SU-DHL-6 (cell line): Measurements from ENCODE around the gene TPO.
"Not testable (repeated sequence)": the region's sequence is repeated elsewhere in the genome, so short reads cannot be mapped to it uniquely, and the experiment has no call there.

ENCODE experiments used
- H2AFZ ChIP-seq: fragments of 200-600 bp; sonication (generic); 2 replicates; pipeline ENCODE4 v1.6.1; 2014; ENCODE audit warnings: low read depth, mild to moderate bottlenecking, moderate library complexity, mixed read lengths, antibody characterized with exemption, low read length; ENCODE audit not compliant: severe bottlenecking
- H3F3A ChIP-seq: fragments of 200-600 bp; shearing (Covaris generic); 2 replicates; pipeline ENCODE4 v1.6.0; 2016; ENCODE audit warnings: antibody characterized with exemption, mild to moderate bottlenecking; ENCODE audit not compliant: insufficient read depth
- H3K27ac ChIP-seq: fragments of 200-600 bp; sonication (generic); 2 replicates; pipeline ENCODE4 v1.5.1; 2016; ENCODE audit warnings: low read depth, mild to moderate bottlenecking, low read length, moderate library complexity, mixed read lengths
- H3K27me3 ChIP-seq: fragments of 200-600 bp; sonication (generic), shearing (Covaris generic); 2 replicates; pipeline ENCODE4 v1.6.0; 2014; ENCODE audit warnings: mild to moderate bottlenecking, low read length
- H3K36me3 ChIP-seq: fragments of 200-600 bp; sonication (generic); 2 replicates; pipeline ENCODE4 v1.6.1; 2014; ENCODE audit warnings: mild to moderate bottlenecking, low read length, mixed read lengths
- H3K4me2 ChIP-seq: fragments of 300-600, 200-600 bp; shearing (Covaris generic), sonication (generic); 2 replicates; pipeline ENCODE4 v1.6.0; 2014; ENCODE audit warnings: low read length, low read depth, mild to moderate bottlenecking; ENCODE audit not compliant: poor library complexity, severe bottlenecking
- H3K4me3 ChIP-seq: fragments of 200-600 bp; sonication (generic); 2 replicates; pipeline ENCODE4 v1.5.1; 2014; ENCODE audit warnings: antibody characterized with exemption, low read length, mild to moderate bottlenecking, mixed read lengths; ENCODE audit not compliant: insufficient read depth, poor library complexity, severe bottlenecking
- H3K79me2 ChIP-seq: fragments of 200-600 bp; sonication (generic); 2 replicates; pipeline ENCODE4 v1.6.1; 2014; ENCODE audit warnings: mild to moderate bottlenecking, low read length, moderate library complexity; ENCODE audit not compliant: insufficient read depth
- H3K9ac ChIP-seq: fragments of 200-600 bp; sonication (generic); 2 replicates; pipeline ENCODE4 v1.7.0; 2014; ENCODE audit warnings: mild to moderate bottlenecking, low read length
- H3K9me2 ChIP-seq: fragments of 200-600 bp; sonication (generic); replicated peaks from 2 replicates; pipeline ENCODE4 v1.6.1; 2014; ENCODE audit warnings: low read length; ENCODE audit not compliant: insufficient read depth
- H3K9me3 ChIP-seq: fragments of 200-600 bp; sonication (generic); 2 replicates; pipeline ENCODE4 v1.6.1; 2014; ENCODE audit warnings: low read length, mixed read lengths; ENCODE audit not compliant: insufficient read depth
- H4K20me1 ChIP-seq: fragments of 200-600 bp; sonication (generic); 2 replicates; pipeline ENCODE4 v1.6.1; 2014; ENCODE audit warnings: low read depth, mild to moderate bottlenecking, antibody characterized with exemption, low read length, moderate library complexity, mixed read lengths
- EZH2phosphoT487 ChIP-seq: fragments of 200-600 bp; sonication (generic), shearing (Covaris generic); conservative IDR thresholded peaks from 2 replicates; pipeline ENCODE4 v1.6.1; 2018; ENCODE audit warnings: mild to moderate bottlenecking, antibody characterized with exemption, low read length, moderate library complexity, mixed read lengths
- TF ChIP-seq, protein P1 (sequence below): fragments of 200-600 bp; sonication (generic); IDR thresholded peaks from one replicate; pipeline ENCODE4 v1.5.1; 2017; ENCODE audit warnings: antibody characterized with exemption, mild to moderate bottlenecking, low read length, moderate library complexity; ENCODE audit not compliant: insufficient read depth, poor library complexity, severe bottlenecking

The TPO gene

DNA sequence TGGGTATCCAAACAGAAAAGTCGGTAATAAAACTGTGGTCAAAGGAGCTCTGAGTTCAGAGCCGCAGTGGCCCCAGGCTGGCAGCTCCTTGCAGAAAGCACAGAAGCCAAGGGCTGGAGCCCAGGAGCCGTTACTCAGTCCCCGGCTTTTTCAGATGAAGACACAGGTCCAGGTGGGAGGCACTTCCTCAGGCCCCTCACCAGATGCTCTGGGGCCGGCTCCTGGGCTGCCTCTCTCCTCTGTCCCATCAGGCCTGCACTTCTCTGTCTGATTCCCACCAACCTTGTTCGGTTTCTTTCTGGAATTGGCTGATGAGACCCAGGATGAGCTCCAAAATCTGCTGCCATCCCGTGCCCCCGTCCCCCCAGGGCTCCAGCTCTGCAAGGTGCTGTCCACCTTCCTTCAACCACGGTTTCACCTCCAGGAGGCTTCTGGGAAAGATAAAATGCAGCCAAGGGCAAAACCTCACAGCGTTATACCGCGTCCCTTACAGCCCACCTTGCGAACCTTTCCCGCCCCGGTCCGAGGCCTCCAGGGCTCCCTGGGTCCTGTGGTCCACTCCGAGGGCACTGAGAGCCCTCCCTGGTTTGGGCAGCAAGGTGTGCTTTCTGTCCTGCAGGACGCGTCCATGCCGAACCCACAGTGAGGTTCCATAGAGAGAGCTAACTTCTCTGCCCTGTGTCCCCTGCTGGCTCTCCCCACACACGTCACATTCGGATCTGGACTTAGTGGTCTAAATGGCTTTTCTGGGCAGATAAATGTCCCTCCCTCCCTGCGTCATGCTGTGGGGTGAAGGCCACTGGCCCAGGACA, 102.9 kb downstream of the TPO start:
- H3K36me3 ChIP-seq, result no peaks in the 10 kb centered on the region
- no peaks in the 10 kb centered on the region for H3K79me2 ChIP-seq
- no peak overlapping the region for H3K9ac ChIP-seq
- no peak overlapping the region for H3K4me3 ChIP-seq
- no peaks in the 10 kb centered on the region for H3K9me3 ChIP-seq
- no peaks in the 10 kb centered on the region for H3K27me3 ChIP-seq
- no peak for TF ChIP-seq EZH2phosphoT487
- TF ChIP-seq, protein P1, sequence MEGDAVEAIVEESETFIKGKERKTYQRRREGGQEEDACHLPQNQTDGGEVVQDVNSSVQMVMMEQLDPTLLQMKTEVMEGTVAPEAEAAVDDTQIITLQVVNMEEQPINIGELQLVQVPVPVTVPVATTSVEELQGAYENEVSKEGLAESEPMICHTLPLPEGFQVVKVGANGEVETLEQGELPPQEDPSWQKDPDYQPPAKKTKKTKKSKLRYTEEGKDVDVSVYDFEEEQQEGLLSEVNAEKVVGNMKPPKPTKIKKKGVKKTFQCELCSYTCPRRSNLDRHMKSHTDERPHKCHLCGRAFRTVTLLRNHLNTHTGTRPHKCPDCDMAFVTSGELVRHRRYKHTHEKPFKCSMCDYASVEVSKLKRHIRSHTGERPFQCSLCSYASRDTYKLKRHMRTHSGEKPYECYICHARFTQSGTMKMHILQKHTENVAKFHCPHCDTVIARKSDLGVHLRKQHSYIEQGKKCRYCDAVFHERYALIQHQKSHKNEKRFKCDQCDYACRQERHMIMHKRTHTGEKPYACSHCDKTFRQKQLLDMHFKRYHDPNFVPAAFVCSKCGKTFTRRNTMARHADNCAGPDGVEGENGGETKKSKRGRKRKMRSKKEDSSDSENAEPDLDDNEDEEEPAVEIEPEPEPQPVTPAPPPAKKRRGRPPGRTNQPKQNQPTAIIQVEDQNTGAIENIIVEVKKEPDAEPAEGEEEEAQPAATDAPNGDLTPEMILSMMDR, result no peak
- H4K20me1 ChIP-seq, result no peaks in the 10 kb centered on the region
- H3K9me2 ChIP-seq, result no peaks in the 10 kb centered on the region
- H3F3A ChIP-seq, result no peaks in the 10 kb centered on the region
- H3K27ac ChIP-seq, result no peak overlapping the region
- H3K4me2 ChIP-seq, result no peak overlapping the region
- H2AFZ ChIP-seq, result no peak overlapping the region

GRCh38 chr2:1516798-1517060, 103.5 kb downstream of the TPO start:
- Histone ChIP-seq H3K36me3 (no peaks in the 10 kb centered on the region), H2AFZ (no peak overlapping the region), H4K20me1 (no peaks in the 10 kb centered on the region), H3K9me2 (no peaks in the 10 kb centered on the region), H3K9me3 (no peaks in the 10 kb centered on the region), H3K4me2 (no peak overlapping the region), H3K27me3 (no peaks in the 10 kb centered on the region), H3K9ac (no peak overlapping the region), H3K79me2 (no peaks in the 10 kb centered on the region), H3F3A (no peaks in the 10 kb centered on the region), H3K4me3 (no peak overlapping the region), H3K27ac (no peak overlapping the region)
- TF ChIP-seq, protein P1, result no peak
- no peak for TF ChIP-seq EZH2phosphoT487

DNA sequence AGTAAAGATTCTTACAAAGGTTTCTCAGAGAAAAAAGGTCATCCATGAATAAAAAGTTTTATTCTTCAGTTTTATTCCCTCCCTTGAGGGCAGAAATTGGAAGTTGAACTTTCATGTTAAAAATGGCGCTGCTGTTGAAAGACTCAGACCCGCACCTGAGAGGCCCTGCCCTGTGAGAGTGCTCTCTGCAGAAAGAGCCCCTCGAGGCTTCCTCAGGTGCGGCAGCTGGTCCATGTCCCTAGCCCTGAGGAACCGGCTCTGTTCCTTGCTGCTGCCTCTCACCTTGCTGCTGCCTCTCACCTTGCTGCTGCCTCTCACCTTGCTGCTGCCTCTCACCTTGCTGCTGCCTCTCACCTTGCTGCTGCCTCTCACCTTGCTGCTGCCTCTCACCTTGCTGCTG, 104.0 kb downstream of the TPO start:
- H2AFZ ChIP-seq, H3K9ac ChIP-seq, H3F3A ChIP-seq, H3K4me2 ChIP-seq, H3K27me3 ChIP-seq, H3K4me3 ChIP-seq, H3K9me3 ChIP-seq, H3K27ac ChIP-seq, H3K79me2 ChIP-seq, H4K20me1 ChIP-seq, H3K9me2 ChIP-seq, H3K36me3 ChIP-seq: not testable (repeated sequence)

GRCh38 chr2:1517786-1518185, 104.5 kb downstream of the TPO start:
- Histone ChIP-seq H3K9me3 (no peaks in the 10 kb centered on the region), H3K36me3 (no peaks in the 10 kb centered on the region), H3K9ac (no peak overlapping the region), H3K9me2 (no peaks in the 10 kb centered on the region), H3K4me3 (no peak overlapping the region), H2AFZ (no peak overlapping the region), H3K27me3 (no peaks in the 10 kb centered on the region), H3K27ac (no peak overlapping the region), H3K79me2 (no peaks in the 10 kb centered on the region), H3F3A (no peaks in the 10 kb centered on the region), H3K4me2 (no peak overlapping the region), H4K20me1 (no peaks in the 10 kb centered on the region)
- TF ChIP-seq, protein P1, result no peak
- TF ChIP-seq EZH2phosphoT487, result no peak
